Endothelial cell of umbilical vein (primary cell): ENCODE measurements around the gene AGBL4. TPM values are rescaled to one million over a fixed set of nuclear protein-coding genes. Genes with fewer than 3 reads are reported as not detected.

Experiments
- BruUV-seq: library from RNA; stranded (reverse); fragments of 400-500 nt; replicated peaks from 2 replicates; lab custom pipeline; 2021; lab: Mats Ljungman, UMichigan
- CTCF ChIA-PET: fragments of 300-600, 350-600 bp; sonication (Branson Sonifier 250); formaldehyde crosslinking; loops from one replicate; lab custom pipeline; 2021; ENCODE audit warnings: antibody characterized with exemption, inconsistent platforms; lab: Charles Lee
- POLR2A ChIA-PET: fragments of 300-600, 350-600 bp; sonication (Branson Sonifier 250); formaldehyde crosslinking; loops from one replicate; lab custom pipeline; 2021; ENCODE audit warnings: antibody characterized with exemption, inconsistent platforms; lab: Charles Lee
- DNase-seq: peaks from one replicate; pipeline ENCODE4 v3.0.0-alpha.2; 2011; ENCODE audit warnings: low read depth, low spot score
- FAIRE-seq: peaks from 2 replicates; lab custom pipeline; 2011; peaks lifted over from hg19 to GRCh38; lab: Jason Lieb, UNC
- H2AFZ ChIP-seq: 2 replicates; pipeline ENCODE4 v1.6.0; 2012; ENCODE audit warnings: low read depth, low read length, control low read depth, inconsistent platforms
- H3K27ac ChIP-seq: 2 replicates; pipeline ENCODE4 v1.5.1; 2011; ENCODE audit warnings: low read depth, mild to moderate bottlenecking, control low read depth, low read length, moderate library complexity; ENCODE audit not compliant: insufficient read depth
- H3K27me3 ChIP-seq, 2 experiments: 2 replicates each; pipeline versions ENCODE4 v1.6.0 to v1.6.1; 2011; ENCODE audit warnings: low read length in 2 of 2, mixed read lengths in 1 of 2; ENCODE audit not compliant: control insufficient read depth in 2 of 2, insufficient read depth in 2 of 2
- H3K36me3 ChIP-seq, 2 experiments: 2 replicates in 1 of 2; 3 replicates in 1 of 2; pipeline ENCODE4 v1.5.1; 2011; ENCODE audit warnings: low read length in 2 of 2, mild to moderate bottlenecking in 1 of 2, moderate library complexity in 1 of 2; ENCODE audit not compliant: control insufficient read depth in 2 of 2, insufficient read depth in 2 of 2; ENCODE audit errors: extremely low read depth in 1 of 2
- H3K4me1 ChIP-seq: 3 replicates; pipeline ENCODE4 v1.5.1; 2011; ENCODE audit warnings: mild to moderate bottlenecking, low read length; ENCODE audit not compliant: control insufficient read depth, insufficient read depth; ENCODE audit errors: extremely low read depth
- H3K4me2 ChIP-seq: 2 replicates; pipeline ENCODE4 v1.6.1; 2011; ENCODE audit warnings: low read length, control low read depth, mixed read lengths; ENCODE audit not compliant: insufficient read depth
- H3K4me3 ChIP-seq, 3 experiments: fragments of 200-600 bp in 1 of 3; sonication (generic), shearing (Covaris generic) in 1 of 3; replicated peaks in 1 of 3; 2 replicates each; pipeline ENCODE4 v1.5.1; 2011 to 2016; ENCODE audit warnings: control low read depth in 3 of 3, low read length in 3 of 3, mild to moderate bottlenecking in 2 of 3, inconsistent platforms in 1 of 3, low read depth in 1 of 3, moderate library complexity in 1 of 3; ENCODE audit not compliant: insufficient read depth in 1 of 3
- H3K79me2 ChIP-seq: 2 replicates; pipeline ENCODE4 v1.6.0; 2012; ENCODE audit warnings: low read length, inconsistent platforms; ENCODE audit not compliant: control insufficient read depth, insufficient read depth
- H3K9ac ChIP-seq: replicated peaks from 2 replicates; pipeline ENCODE3; 2011; ENCODE audit warnings: low read length, control low read depth; ENCODE audit not compliant: insufficient read depth; ENCODE audit errors: extremely low read depth
- H3K9me1 ChIP-seq: replicated peaks from 3 replicates; pipeline ENCODE4 v1.6.0; 2011; ENCODE audit warnings: mild to moderate bottlenecking, low read length; ENCODE audit not compliant: control insufficient read depth, insufficient read depth; ENCODE audit errors: extremely low read depth
- H3K9me3 ChIP-seq: replicated peaks from 2 replicates; pipeline ENCODE4 v1.5.1; 2012; ENCODE audit warnings: low read length, inconsistent platforms; ENCODE audit not compliant: control insufficient read depth, insufficient read depth
- H4K20me1 ChIP-seq: replicated peaks from 2 replicates; pipeline ENCODE3; 2011; ENCODE audit warnings: mild to moderate bottlenecking, low read length; ENCODE audit not compliant: control insufficient read depth, insufficient read depth; ENCODE audit errors: extremely low read depth
- CTCF ChIP-seq, 2 donors: IDR thresholded peaks; 1 replicate in 1 of 2; 2 replicates in 1 of 2; pipeline ENCODE4 v1.5.1; 2011; ENCODE audit warnings: low read length in 2 of 2, mild to moderate bottlenecking in 2 of 2, moderate library complexity in 2 of 2, control low read depth in 1 of 2, inconsistent platforms in 1 of 2, low read depth in 1 of 2; ENCODE audit not compliant: insufficient read depth in 1 of 2; ENCODE audit errors: extremely low read depth in 1 of 2
- EZH2 ChIP-seq: IDR thresholded peaks from 2 replicates; pipeline ENCODE4 v1.6.1; 2012; ENCODE audit warnings: borderline replicate concordance, low read depth, mild to moderate bottlenecking, moderate library complexity, low read length, inconsistent platforms; ENCODE audit not compliant: severe bottlenecking
- FOS ChIP-seq: IDR thresholded peaks from 2 replicates; pipeline ENCODE4 v1.6.1; 2011; ENCODE audit warnings: mild to moderate bottlenecking, low read length, moderate library complexity, borderline replicate concordance; ENCODE audit not compliant: insufficient read depth
- GATA2 ChIP-seq: IDR thresholded peaks from 2 replicates; pipeline ENCODE4 v1.7.0; 2011; ENCODE audit warnings: low read depth, mild to moderate bottlenecking, moderate library complexity, mixed read lengths, low read length; ENCODE audit not compliant: insufficient read length, insufficient read depth
- JUN ChIP-seq: IDR thresholded peaks from 2 replicates; pipeline ENCODE4 v1.6.1; 2011; ENCODE audit warnings: borderline replicate concordance, low read depth; ENCODE audit not compliant: insufficient read length, insufficient read depth
- MAX ChIP-seq: IDR thresholded peaks from 2 replicates; pipeline ENCODE4 v1.6.1; 2011; ENCODE audit not compliant: insufficient read depth, insufficient read length
- MYC ChIP-seq: IDR thresholded peaks from one replicate; pipeline ENCODE4 v1.6.1; 2011; ENCODE audit warnings: mild to moderate bottlenecking, low read depth, low read length
- POLR2A ChIP-seq: IDR thresholded peaks from 2 replicates; pipeline ENCODE4 v1.6.1; 2012; ENCODE audit warnings: low read depth, mild to moderate bottlenecking, control low read depth, low read length
- POLR2AphosphoS5 ChIP-seq: IDR thresholded peaks from 2 replicates; pipeline ENCODE4 v1.6.1; 2012; ENCODE audit warnings: low read depth, mild to moderate bottlenecking, control low read depth, low read length, moderate library complexity; ENCODE audit not compliant: insufficient read depth
- dilution Hi-C: fragments of 300-500 bp; cut with MboI; formaldehyde crosslinking; loops from one replicate; pipeline ENCODE4 v1.15.0; 2019; ENCODE audit warnings: low sequenced_read_pairs; ENCODE audit not compliant: extremely low pct_ligation_motif_present
- intact Hi-C: fragments of 100-400 bp; cut with micrococcal nuclease; formaldehyde crosslinking; loops from one replicate; pipeline ENCODE4 v1.10.0; 2022
- polyA plus RNA-seq, 4 experiments: library from polyadenylated mRNA; depleted of rRNA in 3 of 4; stranded (reverse) in 3 of 4; unstranded in 1 of 4; fragments of >200 nt; gene quantifications; 2 replicates each; pipeline versions ENCODE4 v1.2.1 to v1.2.3, GENCODE V29; 2011 to 2012; ENCODE audit warnings: missing spikeins in 1 of 4
- total RNA-seq: library from RNA; stranded (reverse); gene quantifications from 2 replicates; pipeline ENCODE4 v1.2.3, GENCODE V29; 2021

Gene AGBL4
- total and polyA plus RNA-seq, 2 donors (not counting 3 experiments of a cell fraction or from before 2014, with no cell fraction given): not detected

- Histone ChIP-seq H3K4me1 (no peaks in the 10 kb centered on the region), H3K27ac (no peak overlapping the region), H3K9ac (no peak overlapping the region), H2AFZ (no peak overlapping the region), H3K4me3 (no peak overlapping the region), H3K27me3 (no peaks in the 10 kb centered on the region), H3K9me3 (no peaks in the 10 kb centered on the region), H3K36me3 (no peaks in the 10 kb centered on the region), H3K9me1 (no peaks in the 10 kb centered on the region), H3K79me2 (no peaks in the 10 kb centered on the region), H3K4me2 (no peak overlapping the region), H4K20me1 (no peaks in the 10 kb centered on the region)
- no peak for DNase-seq
- CTCF ChIA-PET: no interaction called here
- TF ChIP-seq FOS (no peak), EZH2 (no peak), GATA2 (no peak), POLR2A (no peak), CTCF (IDR thresholded peaks at IDR 0.05; ENCODE audit: extremely low read depth in 1 of 2, insufficient read depth in 1 of 2, low read depth in 1 of 2, low read length in 2 of 2) (no peak), JUN (no peak), MYC (no peak), MAX (no peak), POLR2AphosphoS5 (no peak)
- intact Hi-C loops (no loop called here), dilution Hi-C loops (no loop called here)
- POLR2A ChIA-PET: no interaction called here
- no peak for FAIRE-seq
- BruUV-seq: no TSS peak
Measured at GRCh38 chr1:49190138-49190537, 833.6 kb downstream of the AGBL4 start.
